Osteoblast (primary cell): ENCODE measurements around the gene SOCS4. TPM values are rescaled to one million over a fixed set of nuclear protein-coding genes. Genes with fewer than 3 reads are reported as not detected.
A peak's percentile ranks its signal among the peaks of the same experiment; 100 is the strongest.
"Not testable (repeated sequence)": the region's sequence is repeated elsewhere in the genome, so short reads cannot be mapped to it uniquely, and the experiment has no call there.

Experiments
- DNase-seq: peaks from one replicate; pipeline ENCODE4 v3.0.0; 2011; ENCODE audit warnings: low spot score, mixed read lengths; ENCODE audit not compliant: insufficient read length; ENCODE audit errors: missing footprints
- H2AFZ ChIP-seq: 2 replicates; pipeline ENCODE4 v1.6.0; 2011; ENCODE audit warnings: mild to moderate bottlenecking, low read length
- H3K27ac ChIP-seq: 2 replicates; pipeline ENCODE4 v1.5.1; 2011; ENCODE audit warnings: mild to moderate bottlenecking, low read depth, low read length, moderate library complexity
- H3K27me3 ChIP-seq: 2 replicates; pipeline ENCODE4 v1.6.0; 2012; ENCODE audit warnings: mild to moderate bottlenecking, control low read depth, inconsistent platforms, low read length, moderate library complexity; ENCODE audit not compliant: insufficient read depth
- H3K36me3 ChIP-seq: 2 replicates; pipeline ENCODE4 v1.5.1; 2011; ENCODE audit warnings: mild to moderate bottlenecking, low read length, control low read depth, moderate library complexity; ENCODE audit not compliant: insufficient read depth
- H3K4me1 ChIP-seq: 2 replicates; pipeline ENCODE4 v1.5.1; 2011; ENCODE audit warnings: mild to moderate bottlenecking, low read length, control low read depth, moderate library complexity; ENCODE audit not compliant: insufficient read depth
- H3K4me2 ChIP-seq: 2 replicates; pipeline ENCODE4 v1.6.0; 2011; ENCODE audit warnings: mild to moderate bottlenecking, low read length; ENCODE audit not compliant: insufficient read depth
- H3K4me3 ChIP-seq: fragments of 200-600 bp; sonication (generic); 3 replicates; pipeline ENCODE4 v1.5.1; 2012; ENCODE audit warnings: mild to moderate bottlenecking, low read length, inconsistent platforms; ENCODE audit not compliant: insufficient read depth
- H3K79me2 ChIP-seq: 2 replicates; pipeline ENCODE4 v1.6.0; 2012; ENCODE audit warnings: mild to moderate bottlenecking, low read length, control low read depth, inconsistent platforms; ENCODE audit not compliant: insufficient read depth
- H3K9me3 ChIP-seq: 2 replicates; pipeline ENCODE4 v1.5.1; 2011; ENCODE audit warnings: low read depth, low read length, control low read depth
- H4K20me1 ChIP-seq: 2 replicates; pipeline ENCODE4 v1.6.0; 2012; ENCODE audit warnings: mild to moderate bottlenecking, low read length, control low read depth; ENCODE audit not compliant: insufficient read depth
- total RNA-seq: library from RNA; depleted of rRNA; stranded (reverse); fragments of >200 nt; gene quantifications from 2 replicates; pipeline ENCODE4 v1.2.3, GENCODE V29; 2012
- TF ChIP-seq, protein P1 (sequence below): IDR thresholded peaks from 2 replicates; pipeline ENCODE4 v1.5.1; 2011; ENCODE audit warnings: mild to moderate bottlenecking, low read depth, low read length, moderate library complexity; ENCODE audit errors: extremely low read depth

The SOCS4 gene
- total RNA-seq, 1 donor = 15.6 TPM

DNA sequence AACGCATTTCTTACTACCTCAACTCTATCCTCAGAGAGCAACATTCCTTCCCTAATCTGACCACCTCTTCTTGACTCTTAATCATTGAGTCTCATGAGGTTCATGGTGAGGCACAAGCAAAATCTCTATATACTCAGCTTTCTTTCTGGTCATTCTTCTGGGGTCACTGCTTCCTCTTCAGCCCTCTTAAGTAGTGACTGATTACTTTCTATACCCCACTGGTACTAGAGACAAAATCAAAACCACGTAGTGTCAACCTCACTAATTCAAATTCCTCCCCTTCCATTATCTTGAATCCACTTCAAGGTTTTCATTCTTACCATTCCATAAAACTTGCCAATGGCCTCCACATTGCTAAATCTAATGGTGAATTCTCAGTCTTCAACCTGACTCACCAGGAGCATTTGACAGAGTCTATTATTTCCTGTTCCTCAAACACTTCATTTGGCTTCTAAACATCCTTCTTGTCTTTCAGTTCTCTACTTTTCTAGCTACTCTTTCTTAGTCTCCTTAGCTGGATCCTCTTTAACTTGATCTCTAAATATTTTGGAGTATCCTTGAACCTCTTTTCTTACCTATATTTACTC, 7.0 kb upstream of the SOCS4 start:
- no peak overlapping the region for H2AFZ ChIP-seq
- DNase-seq = no peak

DNA sequence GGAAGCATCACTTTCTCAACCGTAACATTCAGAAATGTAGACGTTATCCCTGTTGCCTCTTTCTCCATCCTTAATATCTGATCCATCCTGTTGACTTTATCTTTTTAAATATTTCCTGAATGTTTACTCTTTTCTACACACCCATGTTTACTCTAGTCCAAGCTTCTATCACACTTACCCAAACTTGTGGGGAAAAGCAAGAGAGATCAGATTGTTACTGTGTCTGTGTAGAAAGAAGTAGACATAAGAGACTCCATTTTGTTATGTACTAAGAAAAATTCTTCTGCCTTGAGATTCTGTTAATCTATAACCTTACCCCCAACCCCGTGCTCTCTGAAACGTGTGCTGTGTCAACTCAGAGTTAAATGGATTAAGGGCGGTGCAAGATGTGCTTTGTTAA, 2.7 kb upstream of the SOCS4 start:
- not testable (repeated sequence) for H3K27me3 ChIP-seq, DNase-seq, H3K36me3 ChIP-seq, H3K27ac ChIP-seq, H3K4me2 ChIP-seq, H3K4me3 ChIP-seq, H2AFZ ChIP-seq, H3K9me3 ChIP-seq
- Histone ChIP-seq H4K20me1 (peaks cover 15% of the 10 kb centered on the region), H3K79me2 (peaks cover 67% of the 10 kb centered on the region), H3K4me1 (peaks cover 23% of the 10 kb centered on the region)

More for the DNA sequence above, 7.0 kb upstream of the SOCS4 start:
- H3K27me3 ChIP-seq = no peaks in the 10 kb centered on the region
- no peaks in the 10 kb centered on the region for H3K9me3 ChIP-seq
- H3K4me3 ChIP-seq = no peak overlapping the region
- TF ChIP-seq, protein P1, sequence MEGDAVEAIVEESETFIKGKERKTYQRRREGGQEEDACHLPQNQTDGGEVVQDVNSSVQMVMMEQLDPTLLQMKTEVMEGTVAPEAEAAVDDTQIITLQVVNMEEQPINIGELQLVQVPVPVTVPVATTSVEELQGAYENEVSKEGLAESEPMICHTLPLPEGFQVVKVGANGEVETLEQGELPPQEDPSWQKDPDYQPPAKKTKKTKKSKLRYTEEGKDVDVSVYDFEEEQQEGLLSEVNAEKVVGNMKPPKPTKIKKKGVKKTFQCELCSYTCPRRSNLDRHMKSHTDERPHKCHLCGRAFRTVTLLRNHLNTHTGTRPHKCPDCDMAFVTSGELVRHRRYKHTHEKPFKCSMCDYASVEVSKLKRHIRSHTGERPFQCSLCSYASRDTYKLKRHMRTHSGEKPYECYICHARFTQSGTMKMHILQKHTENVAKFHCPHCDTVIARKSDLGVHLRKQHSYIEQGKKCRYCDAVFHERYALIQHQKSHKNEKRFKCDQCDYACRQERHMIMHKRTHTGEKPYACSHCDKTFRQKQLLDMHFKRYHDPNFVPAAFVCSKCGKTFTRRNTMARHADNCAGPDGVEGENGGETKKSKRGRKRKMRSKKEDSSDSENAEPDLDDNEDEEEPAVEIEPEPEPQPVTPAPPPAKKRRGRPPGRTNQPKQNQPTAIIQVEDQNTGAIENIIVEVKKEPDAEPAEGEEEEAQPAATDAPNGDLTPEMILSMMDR = no peak
- peaks cover 36% of the 10 kb centered on the region for H3K79me2 ChIP-seq
- no peaks in the 10 kb centered on the region for H4K20me1 ChIP-seq
- H3K36me3 ChIP-seq = peaks cover 3% of the 10 kb centered on the region
- H3K4me2 ChIP-seq = no peak overlapping the region
- H3K4me1 ChIP-seq = no peaks in the 10 kb centered on the region
- H3K27ac ChIP-seq = no peak overlapping the region

DNA sequence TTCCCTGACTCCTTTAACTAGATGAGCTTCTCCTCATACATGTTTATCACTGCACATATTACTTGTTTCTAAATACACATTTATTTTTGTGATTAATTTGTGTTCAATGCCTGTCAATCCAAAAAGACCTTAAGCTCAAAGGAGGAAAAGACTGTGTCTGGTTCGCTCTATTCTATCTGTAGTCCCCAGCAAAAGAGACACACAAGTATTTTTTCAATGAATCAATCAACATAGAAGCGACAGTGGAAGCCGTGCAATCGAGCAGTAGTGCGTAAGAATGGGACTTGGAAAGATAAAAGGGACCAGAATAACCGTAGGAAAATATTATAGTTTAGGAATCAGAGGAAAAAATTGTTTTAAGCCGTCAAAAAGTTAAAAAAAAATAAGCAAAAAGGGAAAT, 1.1 kb upstream of the SOCS4 start:
- DNase-seq = peak; percentile 61
- Histone ChIP-seq H4K20me1 (peaks cover 15% of the 10 kb centered on the region), H3K27me3 (no peaks in the 10 kb centered on the region), H3K4me1 (peaks cover 26% of the 10 kb centered on the region), H3K4me2 (peak overlapping the region; percentile 85), H3K79me2 (peaks cover 75% of the 10 kb centered on the region), H3K4me3 (peak overlapping the region; percentile 92), H3K27ac (peak overlapping the region; percentile 88), H3K9me3 (no peaks in the 10 kb centered on the region), H3K36me3 (peaks cover 3% of the 10 kb centered on the region), H2AFZ (peak overlapping the region; percentile 91)
- TF ChIP-seq, protein P1 = no peak

DNA sequence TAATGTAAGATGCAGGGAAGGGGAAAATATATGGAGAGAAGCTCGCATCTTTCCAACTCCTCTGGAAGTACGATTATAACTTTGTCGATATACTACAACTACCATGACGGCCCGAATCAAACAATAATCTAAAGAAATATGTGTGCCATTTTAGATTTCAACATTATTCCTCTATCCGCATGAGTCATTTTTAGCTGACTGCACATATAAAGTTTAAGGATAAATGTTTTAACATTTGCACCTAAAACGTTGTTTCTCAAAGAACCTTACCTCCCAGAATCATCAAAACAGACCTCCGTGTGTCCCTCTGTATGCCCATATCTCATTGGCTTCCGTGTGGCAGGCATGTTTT, 619 bp upstream of the SOCS4 start:
- peaks cover 15% of the 10 kb centered on the region for H4K20me1 ChIP-seq
- peak overlapping the region; percentile 91 for H2AFZ ChIP-seq
- H3K4me2 ChIP-seq = peak overlapping the region; percentile 85
- TF ChIP-seq, protein P1 = no peak
- H3K4me1 ChIP-seq = peaks cover 26% of the 10 kb centered on the region
- H3K27me3 ChIP-seq = no peaks in the 10 kb centered on the region
- peak; percentile 66 for DNase-seq
- peak overlapping the region; percentile 88 for H3K27ac ChIP-seq
- peaks cover 3% of the 10 kb centered on the region for H3K36me3 ChIP-seq
- peak overlapping the region; percentile 92 for H3K4me3 ChIP-seq
- H3K9me3 ChIP-seq = no peaks in the 10 kb centered on the region
- H3K79me2 ChIP-seq = peaks cover 76% of the 10 kb centered on the region
